ENCODE results near the gene PAX3. TPM values are rescaled to one million over a fixed set of nuclear protein-coding genes. Genes with fewer than 3 reads are reported as not detected.

The PAX3 gene
- total RNA-seq, 4 donors from 2014 or later = 2.7 to 7.0 (median 5.2) TPM

DNA sequence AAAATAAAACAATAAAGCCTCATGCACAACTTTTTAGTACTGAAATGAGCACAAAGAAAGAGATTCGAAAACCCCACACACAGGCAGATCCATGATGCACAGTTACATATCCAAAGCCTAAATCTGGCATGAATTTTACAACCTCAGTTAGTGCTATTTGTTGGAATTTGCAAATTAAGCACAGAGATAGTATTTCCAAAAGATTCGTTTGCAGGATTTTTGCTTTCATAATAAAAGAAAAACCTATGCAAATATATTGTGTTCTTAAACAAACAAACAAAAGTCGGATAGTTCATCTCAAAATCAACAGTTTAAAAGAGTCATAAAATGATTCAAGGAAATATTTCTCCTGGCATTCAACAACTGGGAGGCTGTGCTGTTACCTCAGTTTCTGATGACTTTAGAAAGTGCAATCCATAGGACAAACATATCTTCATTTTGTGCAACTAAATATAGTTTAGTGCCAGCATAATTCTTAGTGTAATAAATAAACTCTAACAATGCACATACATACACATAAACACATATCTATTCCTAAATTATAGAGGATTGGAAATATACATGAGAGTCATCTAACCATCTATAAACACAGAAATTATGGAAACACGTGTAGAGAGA is 10.8 kb downstream of the PAX3 start:
- no peak for TF ChIP-seq CTCF (IDR thresholded peaks at IDR 0.05)
- no peak for TF ChIP-seq POLR2A (IDR thresholded peaks at IDR 0.05)
- WGBS, 2 donors = 31 to 38% methylated on average over 4 of the region's 4 CpGs
- no peak for DNase-seq (ENCODE audit: low spot score in 2 of 2)
- intact Hi-C loops (cut with DNase I; ENCODE audit: low total_unique reads) = no loop called here
- H3K4me3 ChIP-seq (ENCODE audit: low read depth, poor library complexity, severe bottlenecking) = no peak overlapping the region

GRCh38 chr2:222284466-222284865 is 14.3 kb downstream of the PAX3 start:
- intact Hi-C loops (cut with DNase I; ENCODE audit: low total_unique reads) = no loop called here
- no peak overlapping the region for H3K4me3 ChIP-seq (ENCODE audit: low read depth, poor library complexity, severe bottlenecking)
- no peak for DNase-seq (ENCODE audit: low spot score in 2 of 2)
- WGBS, 2 donors = 51 to 52% methylated on average over 3 of the region's 3 CpGs
- TF ChIP-seq POLR2A (IDR thresholded peaks at IDR 0.05) (no peak), CTCF (IDR thresholded peaks at IDR 0.05) (no peak)

GRCh38 chr2:222283634-222284033 is 15.2 kb downstream of the PAX3 start:
- 31 to 44% methylated on average over 8 of the region's 8 CpGs for WGBS, 2 donors
- intact Hi-C loops (cut with DNase I; ENCODE audit: low total_unique reads) = no loop called here
- TF ChIP-seq POLR2A (IDR thresholded peaks at IDR 0.05) (no peak), CTCF (IDR thresholded peaks at IDR 0.05) (no peak)
- no peak for DNase-seq (ENCODE audit: low spot score in 2 of 2)
- H3K4me3 ChIP-seq (ENCODE audit: low read depth, poor library complexity, severe bottlenecking) = no peak overlapping the region

DNA sequence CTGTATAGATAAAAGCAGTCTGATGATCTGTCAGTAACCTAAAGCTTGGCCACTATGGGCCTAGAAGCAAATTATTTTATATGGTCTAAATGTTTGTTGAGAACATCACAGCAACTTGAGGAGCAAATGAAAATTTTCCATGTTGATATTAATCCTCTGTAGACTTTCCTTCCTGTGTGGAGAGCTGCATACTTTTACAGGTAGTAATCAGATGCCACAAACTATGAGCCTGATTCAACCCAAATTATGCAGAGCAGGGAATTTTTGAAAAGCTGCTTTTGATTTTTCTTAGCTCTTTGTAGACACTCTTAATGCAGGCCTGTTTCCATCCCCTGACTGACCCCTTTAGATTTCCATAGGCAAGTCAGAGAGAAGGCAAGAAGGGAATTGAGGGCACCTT is 17.3 kb downstream of the PAX3 start:
- intact Hi-C loops (cut with DNase I; ENCODE audit: low total_unique reads) = no loop called here
- DNase-seq (ENCODE audit: low spot score in 2 of 2) = no peak
- H3K4me3 ChIP-seq (ENCODE audit: low read depth, poor library complexity, severe bottlenecking) = no peak overlapping the region
- TF ChIP-seq POLR2A (IDR thresholded peaks at IDR 0.05) (no peak), CTCF (IDR thresholded peaks at IDR 0.05) (no peak)

GRCh38 chr2:222280795-222281194 is 18.0 kb downstream of the PAX3 start:
- intact Hi-C loops (cut with DNase I; ENCODE audit: low total_unique reads) = no loop called here
- DNase-seq (ENCODE audit: low spot score in 2 of 2) = no peak
- H3K4me3 ChIP-seq (ENCODE audit: low read depth, poor library complexity, severe bottlenecking) = no peak overlapping the region
- no peak for TF ChIP-seq CTCF (IDR thresholded peaks at IDR 0.05)
- no peak for TF ChIP-seq POLR2A (IDR thresholded peaks at IDR 0.05)
- 61 to 69% methylated on average over 5 of the region's 5 CpGs for WGBS, 2 donors

GRCh38 chr2:222272446-222273015 is 26.3 kb downstream of the PAX3 start:
- no peak for DNase-seq (ENCODE audit: low spot score in 2 of 2)
- TF ChIP-seq CTCF (IDR thresholded peaks at IDR 0.05) = no peak
- no peak for TF ChIP-seq POLR2A (IDR thresholded peaks at IDR 0.05)
- H3K4me3 ChIP-seq (ENCODE audit: low read depth, poor library complexity, severe bottlenecking) = no peak overlapping the region
- intact Hi-C loops (cut with DNase I; ENCODE audit: low total_unique reads) = no loop called here
- WGBS, 2 donors = 46 to 48% methylated on average over 4 of the region's 4 CpGs

Data from lower leg skin (tissue), 4 donors.